Kidney tubule cell (primary cell): Measurements from ENCODE around the gene SFTPA1.
"Not testable (repeated sequence)": the region's sequence is repeated elsewhere in the genome, so short reads cannot be mapped to it uniquely, and the experiment has no call there.

Experiments
- DNase-seq: peaks from one replicate; pipeline ENCODE4 v3.0.0-alpha.2; 2018; ENCODE audit warnings: low spot score

Gene SFTPA1

DNA sequence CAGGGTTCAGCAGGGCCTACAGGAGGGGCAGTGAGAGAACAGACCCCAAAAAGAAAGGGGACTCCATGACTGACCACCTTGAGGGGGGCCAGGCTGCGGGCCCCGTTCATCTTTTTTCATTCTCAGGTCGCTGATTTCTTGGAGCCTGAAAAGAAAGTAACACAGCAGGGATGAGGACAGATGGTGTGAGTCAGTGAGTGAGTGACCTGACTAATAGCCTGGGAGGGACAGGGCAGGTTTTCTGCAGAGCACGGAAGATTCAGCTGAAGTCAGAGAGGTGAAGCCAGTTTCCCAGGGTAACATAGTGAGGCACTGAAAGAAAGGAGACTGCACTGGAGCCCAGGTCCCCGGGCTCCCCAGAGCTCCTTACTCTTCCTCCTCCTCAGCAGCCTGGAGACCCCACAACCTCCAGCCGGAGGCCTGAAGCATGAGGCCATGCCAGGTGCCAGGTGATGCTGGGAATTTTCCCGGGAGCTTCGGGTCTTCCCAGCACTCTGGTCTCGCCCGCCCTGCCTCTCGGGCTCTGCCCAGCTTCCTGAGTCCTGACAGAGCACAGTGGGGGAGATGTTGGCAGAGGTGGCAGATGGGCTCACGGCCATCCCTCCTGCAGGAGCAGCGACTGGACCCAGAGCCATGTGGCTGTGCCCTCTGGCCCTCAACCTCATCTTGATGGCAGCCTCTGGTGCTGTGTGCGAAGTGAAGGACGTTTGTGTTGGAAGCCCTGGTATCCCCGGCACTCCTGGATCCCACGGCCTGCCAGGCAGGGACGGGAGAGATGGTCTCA, 646 bp downstream of the SFTPA1 start:
- DNase-seq = peak; percentile 34

DNA sequence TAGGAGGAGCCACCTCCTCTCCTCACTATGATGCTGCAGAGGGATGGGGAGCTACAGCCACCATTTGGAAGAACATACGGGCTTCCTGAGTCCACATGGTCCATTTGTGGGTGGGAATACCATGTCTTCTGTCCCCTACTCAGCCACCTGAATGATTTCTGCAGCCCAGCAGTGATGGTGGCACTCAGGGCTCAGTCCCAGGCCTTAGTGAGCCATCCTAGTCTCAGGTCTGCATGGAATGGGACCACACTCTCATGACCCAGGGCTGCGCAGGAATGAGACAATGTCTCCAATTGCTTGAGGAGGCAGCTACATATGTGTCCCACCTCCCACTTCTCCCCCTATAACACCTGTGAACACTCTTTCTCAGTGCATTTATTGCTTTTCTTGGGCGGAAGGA, 4.8 kb downstream of the SFTPA1 start:
- no peak for DNase-seq

DNA sequence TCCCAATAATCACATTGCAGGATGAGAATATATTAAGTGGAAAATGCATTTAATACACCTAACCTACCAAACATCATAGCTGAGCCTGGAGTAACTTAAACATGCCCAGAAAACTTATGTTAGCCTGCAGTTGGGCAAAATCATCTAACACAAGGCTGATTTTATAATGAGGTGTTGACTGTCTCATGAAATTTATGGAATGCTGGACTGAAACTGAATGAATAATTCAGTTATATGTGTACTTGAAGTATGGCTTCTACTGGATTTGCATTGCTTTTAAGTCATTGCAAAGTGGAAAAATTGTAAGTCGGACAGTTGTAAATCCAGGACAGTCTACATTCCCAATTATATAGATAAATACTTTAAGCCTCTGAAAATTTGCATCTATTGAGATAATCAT, 5.4 kb downstream of the SFTPA1 start:
- DNase-seq = no peak

DNA sequence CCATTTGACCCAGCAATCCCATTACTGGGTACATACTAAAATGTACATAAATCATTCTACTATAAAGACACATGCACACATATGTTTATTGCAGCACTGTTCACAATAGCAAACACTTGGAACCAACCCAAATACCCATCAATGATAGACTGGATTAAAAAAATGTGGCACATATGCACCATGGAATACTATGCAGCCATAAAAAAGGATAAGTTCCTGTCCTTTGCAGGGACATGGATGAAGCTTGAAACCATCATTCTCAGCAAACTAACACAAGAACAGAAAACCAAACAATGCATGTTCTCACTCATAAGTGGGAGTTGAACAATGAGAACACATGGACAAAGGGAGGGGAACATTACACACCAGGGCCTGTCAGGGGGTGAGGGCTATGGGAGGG, 12.9 kb downstream of the SFTPA1 start:
- DNase-seq = not testable (repeated sequence)

DNA sequence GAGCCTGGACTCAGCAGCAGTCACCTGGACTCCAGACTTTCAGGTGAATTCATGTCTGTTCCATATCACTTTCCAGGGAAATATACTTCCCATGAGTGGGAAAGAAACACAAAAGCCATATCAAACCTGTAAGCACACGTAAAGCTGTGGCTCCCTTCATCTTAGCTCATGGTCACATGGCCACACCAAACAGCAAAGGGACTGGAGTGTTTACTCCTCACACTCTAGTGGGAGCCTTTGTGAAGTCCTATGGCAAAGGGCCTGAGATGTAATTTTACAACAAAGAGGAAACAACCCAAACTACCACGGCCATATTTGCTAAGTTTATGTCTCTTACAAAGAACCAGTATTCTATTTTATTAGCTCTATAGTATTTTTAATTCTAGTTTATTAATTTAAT, 16.3 kb downstream of the SFTPA1 start:
- DNase-seq = no peak

DNA sequence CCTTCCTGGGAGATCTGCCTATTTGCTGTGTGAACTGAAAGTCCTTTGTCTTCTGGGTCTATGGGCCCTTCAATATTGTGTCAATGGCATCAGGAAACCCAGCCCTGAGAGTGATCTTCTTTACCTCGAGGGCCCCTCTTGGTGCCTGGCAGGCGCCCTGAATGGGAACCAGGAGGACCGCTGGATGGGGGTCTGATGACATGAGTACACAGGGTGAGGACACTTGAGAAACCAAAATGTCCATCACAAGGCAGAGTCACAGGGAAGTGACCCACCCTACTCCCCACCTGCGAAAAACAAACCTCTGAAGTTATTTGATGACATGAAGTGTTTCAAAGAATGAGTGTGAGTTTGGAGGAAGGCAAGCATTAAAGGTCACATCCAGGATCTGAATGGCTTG, 17.3 kb downstream of the SFTPA1 start:
- no peak for DNase-seq

DNA sequence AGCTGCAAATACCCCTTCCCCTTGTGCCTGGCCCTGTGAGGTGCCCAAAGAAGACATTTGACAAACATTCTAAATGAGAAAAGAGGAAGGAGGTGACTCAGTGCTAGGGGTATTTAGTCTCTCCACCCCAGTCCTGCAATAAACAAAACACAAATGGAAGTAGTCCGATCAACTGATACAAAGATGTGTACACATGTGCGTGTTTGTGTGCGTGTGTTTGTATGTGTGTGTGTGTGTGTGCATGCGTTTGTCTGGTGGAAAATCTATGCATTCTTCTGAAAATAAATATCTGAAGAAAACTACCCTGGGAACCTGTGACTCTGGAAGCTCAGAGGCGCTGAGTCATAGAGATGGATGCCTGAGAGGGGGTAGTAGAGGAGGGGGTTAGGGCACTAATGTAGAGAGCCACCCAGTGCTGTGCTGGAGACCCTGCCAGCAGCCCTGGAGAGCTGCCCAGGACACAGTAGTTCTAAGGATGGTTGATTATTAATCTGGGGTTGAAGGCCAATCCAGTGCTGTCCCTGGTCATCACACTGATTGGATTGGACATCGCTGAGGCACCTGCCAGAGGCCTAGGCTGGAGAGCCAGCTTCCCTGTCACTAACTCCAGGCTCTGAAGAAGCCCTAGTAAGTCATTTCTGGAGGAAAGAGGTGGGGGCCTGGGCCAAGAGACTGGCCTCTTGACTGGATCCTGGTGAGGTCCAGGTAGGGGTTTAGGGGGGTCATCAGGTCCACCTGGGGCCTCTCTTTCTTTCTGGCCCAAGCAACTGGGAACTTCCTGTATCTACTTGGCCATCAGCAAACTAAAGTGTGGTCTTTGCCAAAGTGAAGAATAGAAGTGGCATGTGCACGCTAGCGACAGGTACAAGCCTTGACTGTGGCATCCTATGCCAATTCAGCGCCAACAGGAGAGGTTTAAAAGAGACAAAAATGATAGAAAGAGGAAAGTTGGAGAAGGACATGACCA, 18.5 kb downstream of the SFTPA1 start:
- peak; percentile 13 for DNase-seq

DNA sequence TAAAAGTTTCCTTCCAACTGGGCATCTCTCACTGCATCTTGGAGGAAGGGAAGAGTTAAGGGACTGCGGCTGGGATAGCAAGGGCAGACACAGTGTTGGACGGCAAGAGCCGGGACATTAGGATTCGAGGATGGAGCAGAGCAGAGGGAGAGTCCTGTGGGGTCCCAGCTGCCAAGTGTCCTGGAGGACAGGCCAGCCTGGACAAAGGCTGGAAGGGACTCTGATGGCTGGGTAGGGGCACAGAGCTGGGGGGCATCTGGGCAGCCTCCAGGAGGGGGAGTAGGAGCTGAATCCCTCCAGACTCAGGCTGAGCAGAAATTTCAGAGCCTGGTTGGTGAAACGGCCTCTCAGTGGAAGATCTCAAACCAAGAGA, 19.2 kb downstream of the SFTPA1 start:
- no peak for DNase-seq

DNA sequence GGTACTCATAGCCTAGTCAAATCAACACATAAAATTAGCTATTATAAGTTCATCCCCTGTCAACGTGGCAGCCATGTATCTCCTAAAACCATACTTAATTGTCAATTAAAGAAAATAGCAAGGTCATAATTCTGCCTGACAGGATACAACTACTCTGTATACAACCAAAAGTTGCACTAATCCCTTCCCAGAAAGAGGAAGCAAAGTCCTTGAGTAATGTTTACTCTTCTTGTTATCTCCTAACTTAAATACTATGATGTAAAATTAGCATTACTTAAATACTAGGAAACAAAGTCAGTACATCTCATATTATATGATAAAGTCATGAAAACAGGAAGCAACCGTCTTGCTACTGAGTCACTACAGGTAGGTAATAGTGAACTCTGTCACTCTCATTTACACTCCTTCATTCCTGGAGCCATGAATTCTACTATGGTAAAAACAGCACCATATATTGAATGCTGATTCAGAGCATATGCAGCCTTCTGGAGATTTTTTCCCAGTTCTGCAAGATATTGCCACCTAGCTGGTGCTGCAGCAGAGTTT, 26.0 kb downstream of the SFTPA1 start:
- not testable (repeated sequence) for DNase-seq

DNA sequence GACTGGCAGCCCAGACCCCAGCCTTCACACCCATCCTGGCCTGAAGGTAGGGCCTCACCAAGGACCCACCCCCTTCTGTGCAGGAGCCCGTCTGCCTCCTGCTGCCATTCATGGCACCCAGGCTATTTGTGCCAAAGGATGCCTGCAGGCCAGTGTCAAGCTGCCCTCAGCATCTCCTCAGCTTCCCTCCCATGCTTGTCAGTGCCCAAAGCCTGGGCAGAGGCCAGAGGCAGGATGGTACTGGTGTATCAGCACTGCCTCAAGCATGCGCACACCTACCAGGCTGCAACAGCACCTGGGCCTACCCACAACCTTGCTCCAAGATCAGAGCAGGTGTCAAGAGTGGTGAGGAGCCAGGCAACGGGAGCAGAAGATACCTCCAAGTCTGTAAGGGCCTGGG, 27.6 kb downstream of the SFTPA1 start:
- no peak for DNase-seq

DNA sequence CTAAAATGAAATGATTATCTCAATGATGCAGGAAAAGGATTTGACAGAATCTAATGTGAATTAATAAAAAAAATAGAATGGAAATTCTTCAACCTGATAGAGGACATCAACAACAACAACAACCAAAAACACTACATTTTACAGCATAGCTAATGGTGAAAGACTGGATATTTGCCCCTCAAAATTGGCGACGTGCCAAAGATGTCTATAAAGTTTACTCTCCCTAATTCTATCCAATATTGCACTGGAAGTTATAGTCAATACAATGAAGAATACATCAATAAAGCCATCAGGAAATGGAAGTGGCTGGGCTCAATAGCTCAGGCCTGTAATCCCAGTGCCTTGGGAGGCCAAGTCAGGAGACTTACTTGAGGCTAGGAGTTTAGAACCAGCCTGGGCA, 42.0 kb downstream of the SFTPA1 start:
- not testable (repeated sequence) for DNase-seq

DNA sequence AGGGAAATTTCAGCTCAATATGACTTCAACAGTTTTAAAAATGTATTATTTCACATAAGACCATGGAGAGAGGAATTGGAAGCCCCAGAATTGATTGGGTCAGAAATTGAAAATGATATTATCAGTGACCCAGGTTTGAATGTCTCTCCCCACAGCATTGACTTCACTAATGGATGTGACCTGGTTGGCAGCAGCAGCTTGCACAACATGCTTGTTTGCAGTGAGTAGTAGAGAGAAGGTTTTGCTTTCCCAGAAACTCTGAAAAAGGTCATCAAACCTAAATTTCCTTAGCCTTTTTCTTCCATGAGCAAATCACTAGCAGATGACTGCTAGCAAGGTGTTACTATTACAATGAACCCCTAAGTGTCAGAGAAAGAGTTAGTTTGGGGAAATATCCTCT, 52.5 kb downstream of the SFTPA1 start:
- DNase-seq = not testable (repeated sequence)

DNA sequence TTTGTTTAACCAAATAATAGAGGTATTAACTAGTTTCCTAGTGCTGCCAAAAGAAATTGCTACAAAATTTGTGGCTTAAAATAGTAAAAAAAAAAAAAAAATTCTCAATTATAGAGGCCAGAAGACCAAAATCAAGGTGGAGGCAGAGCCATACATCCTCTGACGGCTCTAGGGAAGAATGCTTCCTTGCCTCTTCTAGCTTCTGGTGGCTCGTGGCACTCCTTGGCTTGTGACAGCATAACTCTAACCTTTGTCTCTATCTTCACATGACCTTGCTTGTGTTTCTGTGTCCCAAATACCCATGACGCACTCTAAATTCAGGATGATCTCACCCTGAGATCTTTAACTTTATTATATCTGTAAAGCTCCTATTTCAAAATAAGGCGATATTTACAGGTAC, 53.9 kb downstream of the SFTPA1 start:
- DNase-seq = not testable (repeated sequence)
